Activated CD8-positive, alpha-beta memory T cell treated with anti-CD3 and anti-CD28 coated beads, Interleukin-2, amount 50 U/mL, for 1 hour (primary cell): Measurements from ENCODE around the gene SPDL1.
"Not testable (repeated sequence)": the region's sequence is repeated elsewhere in the genome, so short reads cannot be mapped to it uniquely, and the experiment has no call there.

ENCODE experiments used
- DNase-seq: peaks from one replicate; pipeline ENCODE4 v3.0.0-alpha.2; 2020; ENCODE audit errors: extremely low read depth

The SPDL1 gene

DNA sequence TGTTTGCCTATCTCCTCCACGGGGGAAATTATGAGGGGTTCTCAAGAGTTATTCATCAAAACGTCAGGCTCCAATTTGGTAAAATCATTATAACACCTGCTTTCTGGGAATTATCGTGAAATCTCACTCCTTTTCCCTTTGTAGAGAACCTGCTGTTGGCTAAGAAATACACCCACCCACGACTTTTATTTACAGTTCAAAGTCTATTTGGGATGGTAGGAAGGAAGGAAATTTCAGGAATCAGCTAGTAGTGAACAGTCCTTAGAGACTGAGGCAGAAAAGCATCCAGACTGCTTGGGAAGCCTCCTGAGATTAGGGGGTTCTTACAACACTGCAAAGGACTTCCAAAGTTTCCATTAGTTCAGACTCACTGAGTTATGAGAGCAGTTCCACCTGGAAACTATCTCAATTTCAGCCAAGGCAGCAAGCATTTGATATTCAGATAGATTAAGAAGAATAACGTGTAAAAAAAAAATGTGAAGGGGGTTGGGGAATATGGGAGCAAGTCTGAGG, 9.4 kb upstream of the SPDL1 start:
- no peak for DNase-seq

DNA sequence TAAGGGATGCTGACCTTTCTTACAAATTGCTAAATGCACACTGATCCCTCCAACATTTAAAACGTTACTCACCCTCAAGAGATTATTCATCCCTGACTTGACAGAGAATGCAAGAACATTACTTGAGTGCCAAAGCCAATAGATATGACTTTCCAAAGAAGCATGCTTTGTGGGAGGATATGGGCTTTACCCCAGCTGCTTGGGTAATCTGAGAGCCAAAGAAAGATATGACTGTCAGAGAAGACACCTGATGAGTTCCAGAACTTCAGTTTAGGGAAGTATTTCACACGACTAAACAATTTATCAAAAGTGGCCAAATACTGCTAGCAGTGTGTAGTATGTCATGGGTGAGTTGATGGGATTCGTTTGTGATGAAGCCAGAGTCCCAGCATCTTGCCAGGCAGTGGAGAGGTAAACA, 7.4 kb upstream of the SPDL1 start:
- no peak for DNase-seq

DNA sequence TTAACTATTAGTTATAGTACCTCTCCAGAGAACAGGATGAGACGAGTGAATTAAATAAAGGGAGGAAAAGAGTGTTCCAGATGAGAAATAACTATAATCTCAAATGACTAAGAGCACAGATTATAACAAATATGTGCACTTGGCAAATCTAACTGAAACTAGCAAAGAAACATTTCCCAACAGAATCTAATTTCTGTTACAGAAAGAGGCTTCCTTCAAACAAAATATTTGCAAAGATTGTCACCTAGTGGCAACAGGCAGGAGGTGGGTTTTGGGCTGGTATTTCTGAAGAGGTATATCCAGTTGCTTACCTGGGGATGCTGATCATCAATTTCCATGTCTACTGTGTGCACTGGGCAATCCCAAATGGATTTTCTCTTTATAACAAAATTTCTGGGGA, 5.6 kb upstream of the SPDL1 start:
- DNase-seq: no peak

DNA sequence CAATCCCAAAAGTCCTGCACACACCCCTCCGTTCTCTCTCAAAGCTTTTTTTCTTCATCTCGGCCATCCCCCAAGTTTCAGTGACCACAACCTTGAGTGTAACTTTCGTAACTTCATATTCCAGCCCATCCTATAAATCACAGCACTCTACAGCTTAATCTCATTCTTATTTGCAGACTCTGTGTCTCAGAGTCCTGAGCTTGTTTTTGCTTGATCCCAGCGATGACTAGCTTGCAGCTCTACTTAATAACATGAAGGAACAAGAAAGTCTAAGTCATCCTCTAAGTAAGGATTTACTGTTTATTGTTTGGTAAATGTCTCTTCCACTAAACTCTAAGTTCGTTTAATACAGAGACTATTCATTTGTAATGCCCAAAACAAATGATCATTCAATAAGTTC, 2.6 kb upstream of the SPDL1 start:
- no peak for DNase-seq

DNA sequence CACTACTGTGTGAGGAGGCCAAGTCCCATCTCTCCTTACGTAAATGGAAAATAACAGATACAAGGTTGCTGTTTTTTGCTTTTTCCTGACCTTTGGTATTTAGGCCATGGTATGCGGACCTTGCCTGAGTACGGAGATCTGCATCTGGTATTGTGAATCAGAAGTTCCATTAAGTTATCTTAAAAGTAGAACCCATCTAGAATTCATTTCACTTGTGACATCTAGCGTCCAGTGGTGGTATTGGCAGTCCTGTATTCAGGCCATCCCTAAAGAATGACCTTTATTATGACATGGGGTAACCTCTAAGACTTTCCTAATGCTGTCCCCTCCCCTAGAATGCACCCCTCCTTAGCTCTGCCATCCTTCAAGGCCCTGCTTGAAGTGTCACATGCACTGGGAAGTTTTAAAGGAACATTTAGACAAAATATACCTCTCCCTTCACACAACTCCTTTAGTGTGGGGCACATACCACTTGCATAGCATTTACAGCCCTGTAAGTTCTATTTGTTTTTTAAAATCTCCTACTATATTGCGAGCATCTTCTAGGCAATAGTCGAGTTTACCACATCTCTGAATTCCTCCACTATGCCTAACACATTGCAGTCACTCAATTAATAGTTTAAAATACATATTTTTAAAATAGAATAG, 1.9 kb upstream of the SPDL1 start:
- DNase-seq: peak; percentile 21

DNA sequence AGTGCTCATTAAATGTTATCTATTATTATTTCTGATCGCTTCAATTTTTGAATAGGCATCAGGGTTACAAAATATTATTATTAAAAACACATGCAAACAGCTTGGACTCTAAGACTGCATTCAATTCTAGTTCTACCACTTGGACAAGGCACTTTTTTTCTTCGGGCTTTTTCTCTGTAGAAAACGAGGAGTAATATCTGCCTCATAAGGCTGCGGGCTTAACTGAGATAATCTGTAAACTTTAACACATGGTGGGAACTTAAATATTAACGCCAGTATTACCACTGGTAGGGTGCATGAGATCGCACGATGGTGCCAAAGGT, 511 bp upstream of the SPDL1 start:
- DNase-seq: no peak

DNA sequence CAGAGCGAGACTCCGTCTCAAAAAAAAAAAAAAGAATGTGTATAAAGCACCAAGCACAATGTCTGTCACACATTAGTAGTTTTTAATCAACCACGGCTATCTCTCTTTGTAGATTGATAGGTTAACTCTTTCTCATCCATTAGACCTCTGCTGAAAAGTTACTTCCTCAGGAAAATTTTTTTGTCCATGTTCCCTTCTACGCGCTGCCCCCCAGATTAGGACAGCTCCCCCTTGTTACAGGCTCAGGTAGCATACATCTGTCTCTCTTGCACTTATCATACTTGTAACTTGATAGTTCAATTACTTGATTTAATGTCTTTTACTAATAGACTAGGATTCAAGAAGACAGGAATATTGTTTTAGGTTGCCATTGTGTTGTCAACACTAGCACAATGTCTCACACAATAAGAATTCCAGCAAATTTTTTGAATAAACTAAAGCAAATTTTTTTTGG, 1.5 kb downstream of the SPDL1 start:
- DNase-seq: no peak

DNA sequence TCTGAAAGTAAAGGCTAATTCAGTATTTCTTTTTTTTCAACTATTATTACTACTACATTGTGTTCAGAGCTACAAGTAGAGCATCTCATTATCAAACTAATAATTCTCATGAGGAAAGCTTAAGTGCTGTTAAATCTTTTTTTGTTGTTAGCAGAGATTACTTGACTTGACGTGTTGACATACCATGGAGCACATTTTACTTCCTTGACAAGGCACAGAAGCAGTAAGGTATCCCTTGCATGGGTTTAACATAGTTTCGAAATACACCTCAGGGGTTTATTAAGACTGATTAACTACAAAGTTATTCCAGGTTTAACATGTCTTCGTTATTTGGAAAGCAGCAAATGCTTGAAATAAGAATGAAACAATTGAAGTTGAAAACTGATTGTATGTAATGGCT, 7.0 kb downstream of the SPDL1 start:
- no peak for DNase-seq

DNA sequence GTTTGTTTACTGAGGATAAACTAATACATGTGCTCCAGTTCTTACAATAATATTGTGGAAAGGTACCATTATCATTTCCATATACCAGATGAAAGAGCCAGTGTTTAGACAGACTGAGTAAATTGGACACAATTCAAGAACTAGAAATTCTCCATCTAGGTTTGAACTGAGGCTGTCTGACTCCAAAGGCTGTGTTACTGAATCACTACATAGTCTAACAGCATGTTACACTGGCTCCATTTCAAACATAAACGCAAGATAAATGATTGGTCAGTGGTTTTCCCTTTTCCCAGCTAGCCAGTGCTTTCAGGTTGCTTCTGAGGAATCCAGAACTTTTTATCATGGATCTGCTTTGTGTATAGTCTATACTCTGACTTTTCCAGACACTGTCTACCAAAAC, 8.1 kb downstream of the SPDL1 start:
- no peak for DNase-seq

DNA sequence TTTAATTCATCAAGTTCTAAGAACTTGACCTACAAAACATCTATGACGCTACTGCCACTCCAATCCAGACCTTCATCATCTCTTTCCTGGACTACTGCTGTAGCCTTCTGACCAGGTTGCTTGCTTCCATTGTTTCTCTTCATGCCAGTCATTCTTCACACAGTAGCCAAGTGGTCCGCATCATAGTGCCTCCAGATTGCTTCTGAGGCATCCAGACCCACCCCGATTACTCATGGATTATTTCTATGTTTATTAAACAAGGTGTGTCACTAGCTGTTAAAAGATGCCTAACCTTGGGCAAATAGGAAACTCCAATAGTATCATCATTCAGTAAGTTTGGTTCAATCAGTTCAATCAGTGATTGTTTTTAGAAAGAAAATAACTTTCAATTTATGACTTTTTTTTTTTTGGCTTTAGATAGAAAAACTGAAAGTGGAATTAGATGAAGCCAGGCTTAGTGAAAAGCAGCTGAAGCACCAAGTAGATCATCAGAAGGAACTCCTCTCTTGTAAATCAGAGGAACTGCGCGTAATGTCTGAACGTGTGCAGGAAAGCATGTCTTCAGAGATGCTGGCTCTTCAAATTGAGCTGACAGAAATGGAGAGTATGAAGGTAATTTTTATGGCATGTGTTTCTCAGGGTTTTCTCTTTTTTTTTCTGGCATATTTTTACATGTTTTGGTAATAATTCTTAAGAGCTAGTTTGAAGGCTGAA, 9.5 kb downstream of the SPDL1 start:
- no peak for DNase-seq

DNA sequence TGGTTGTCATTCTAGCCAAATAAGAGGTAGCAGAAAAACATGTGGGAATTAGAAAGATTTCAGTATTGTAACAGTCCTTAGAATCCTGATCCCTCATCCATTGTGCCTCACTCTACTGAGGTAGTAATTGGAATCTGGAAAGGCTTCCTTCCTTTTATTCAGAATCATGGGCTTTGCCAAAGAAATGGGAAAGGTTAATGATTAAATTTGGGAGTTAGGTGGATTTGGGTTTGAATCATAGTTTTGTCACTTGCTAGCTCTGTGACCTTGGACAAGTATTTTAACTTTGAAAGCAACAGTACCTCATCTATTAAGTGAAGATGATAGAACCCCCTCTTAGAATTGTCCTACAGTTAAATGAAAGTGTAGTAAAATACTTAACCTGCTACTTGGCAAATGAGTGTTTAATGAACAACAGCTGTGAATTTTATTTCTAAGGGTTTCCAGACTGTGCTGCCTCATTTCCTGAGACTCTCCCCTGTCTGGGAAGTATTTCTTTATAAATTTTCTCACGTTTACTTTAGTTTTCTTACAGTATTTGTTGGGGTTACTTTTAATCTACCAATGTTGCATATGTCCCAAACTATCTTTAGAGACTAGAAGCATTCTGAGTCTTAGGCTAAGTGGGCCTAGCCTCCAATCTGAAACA, 11.7 kb downstream of the SPDL1 start:
- DNase-seq: no peak

DNA sequence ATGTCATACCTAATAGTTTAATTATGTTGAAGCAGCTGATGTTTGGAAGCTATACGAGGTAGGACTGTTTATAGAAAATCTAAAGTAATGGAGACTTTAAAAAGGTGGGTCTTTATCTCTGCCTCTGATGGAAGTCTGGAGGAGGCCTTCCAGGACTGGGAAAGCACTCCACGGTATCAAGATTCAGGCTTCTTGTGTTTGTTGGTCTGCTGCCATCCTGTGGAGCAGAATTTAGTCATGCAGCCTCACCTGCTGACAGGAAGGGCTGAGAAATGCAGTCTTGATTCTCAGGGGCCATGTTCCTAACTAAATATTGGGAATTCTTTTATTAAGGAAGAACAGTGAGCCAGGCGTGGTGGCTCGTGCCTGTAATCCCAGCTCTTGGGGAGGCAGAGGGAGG, 15.9 kb downstream of the SPDL1 start:
- DNase-seq: no peak

DNA sequence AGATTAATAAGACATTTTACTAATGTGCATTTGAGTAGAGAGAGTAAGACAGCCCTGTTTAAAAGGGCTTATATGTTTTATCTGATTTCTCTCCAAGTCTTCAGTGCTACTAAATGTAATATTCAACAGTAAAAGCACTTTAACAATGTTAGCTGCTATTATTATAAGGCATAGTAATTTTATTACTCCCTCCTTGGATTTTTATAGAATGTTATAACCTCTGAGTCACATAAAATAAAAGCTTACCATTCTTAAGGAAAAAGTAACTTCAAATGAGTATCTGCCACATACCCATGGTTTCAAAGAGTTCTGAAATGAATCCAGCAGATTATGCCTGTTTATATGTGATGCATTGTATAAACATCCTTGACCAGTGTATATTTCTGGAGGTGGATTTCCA, 19.0 kb downstream of the SPDL1 start:
- DNase-seq: no peak

DNA sequence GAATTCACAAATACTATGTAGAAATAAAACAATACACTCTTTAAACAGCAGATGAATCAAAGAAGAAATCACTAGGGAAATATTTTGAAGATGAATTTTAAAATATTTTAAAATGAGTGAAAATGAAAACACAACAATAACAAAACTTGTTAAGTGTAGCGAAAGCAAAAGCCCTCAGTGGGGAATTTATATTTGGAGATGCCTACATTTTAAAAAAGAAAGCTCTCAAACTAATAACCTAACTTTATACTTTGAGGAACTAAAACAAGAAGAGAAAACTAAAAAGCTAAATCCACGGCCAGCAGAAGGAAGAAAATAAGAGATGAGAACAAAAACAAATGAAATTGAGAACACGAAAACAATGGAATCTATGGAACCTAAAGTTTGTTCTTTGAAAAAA, 22.7 kb downstream of the SPDL1 start:
- DNase-seq: no peak

DNA sequence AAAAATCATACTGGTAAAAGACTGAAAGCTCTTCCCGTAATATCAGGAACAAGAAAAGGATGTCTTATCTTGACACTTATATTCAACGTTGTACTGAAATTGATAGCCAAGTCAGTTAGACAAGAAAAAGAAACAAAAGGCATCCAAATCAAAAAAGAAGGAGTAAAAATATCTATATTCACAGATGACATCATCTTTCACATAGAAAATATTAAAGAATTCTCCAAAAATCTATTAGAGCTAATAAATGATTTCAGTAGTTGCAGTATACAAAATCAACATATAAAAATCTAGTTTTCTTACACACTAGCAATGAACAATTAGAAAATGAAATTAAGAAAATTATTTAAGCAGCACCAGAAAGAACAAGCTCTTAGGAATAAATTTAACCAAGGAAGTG, 24.3 kb downstream of the SPDL1 start:
- DNase-seq: no peak

DNA sequence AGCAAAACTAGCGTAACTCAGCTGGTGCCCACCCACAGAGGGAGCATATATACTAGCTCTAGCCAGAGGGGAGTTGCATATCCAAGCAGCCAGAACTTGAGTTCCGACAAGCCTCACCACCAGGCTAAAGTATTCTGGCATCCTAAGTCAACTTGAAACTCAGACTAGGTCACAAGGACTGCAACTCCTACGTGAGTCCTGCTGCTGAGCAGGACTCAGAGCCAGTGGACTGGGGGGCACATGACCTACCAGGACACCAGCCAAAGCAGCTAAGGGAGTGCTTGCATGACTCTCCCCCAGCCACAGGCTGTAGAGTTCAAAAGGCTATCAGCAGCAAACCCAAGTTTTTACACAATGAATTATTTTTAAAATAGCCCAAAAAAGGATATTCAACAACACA, 26.1 kb downstream of the SPDL1 start:
- DNase-seq: no peak

DNA sequence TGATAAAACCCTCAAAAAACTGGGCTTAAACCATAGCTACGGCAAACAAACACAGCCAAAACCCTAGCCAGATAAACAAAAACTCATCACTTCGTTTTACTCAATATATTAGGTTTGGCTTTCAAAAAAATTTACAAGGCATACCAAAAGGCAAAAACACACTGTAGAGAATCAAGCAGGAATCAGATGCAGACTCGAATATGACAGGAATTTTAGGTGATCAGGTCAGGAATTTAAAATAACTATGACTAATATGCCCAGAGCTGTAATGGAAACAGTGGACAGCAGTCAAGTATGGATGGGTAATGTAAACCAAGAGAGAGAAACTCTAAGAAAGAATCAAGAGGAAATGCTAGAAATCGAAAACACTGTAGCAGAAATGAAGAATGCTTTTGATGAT, 27.0 kb downstream of the SPDL1 start:
- DNase-seq: no peak

DNA sequence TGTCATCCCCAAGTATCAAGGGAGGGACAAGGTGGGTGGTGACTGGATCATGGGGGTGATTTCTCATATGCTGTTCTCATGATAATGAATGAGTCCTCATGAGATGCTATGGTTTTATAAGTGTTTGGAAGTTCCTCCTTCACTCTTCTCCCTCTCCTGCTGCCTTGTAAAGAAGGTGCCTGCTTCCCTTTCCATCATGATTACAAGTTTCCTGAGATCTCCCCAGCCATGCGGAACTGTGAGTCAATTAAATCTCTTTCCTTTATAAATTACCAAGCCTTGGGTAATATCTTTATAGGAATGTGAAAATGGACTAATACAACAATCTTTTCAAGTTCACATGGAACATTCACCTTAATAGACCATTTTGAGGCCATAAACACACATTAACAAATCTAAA, 32.0 kb downstream of the SPDL1 start:
- DNase-seq: no peak

DNA sequence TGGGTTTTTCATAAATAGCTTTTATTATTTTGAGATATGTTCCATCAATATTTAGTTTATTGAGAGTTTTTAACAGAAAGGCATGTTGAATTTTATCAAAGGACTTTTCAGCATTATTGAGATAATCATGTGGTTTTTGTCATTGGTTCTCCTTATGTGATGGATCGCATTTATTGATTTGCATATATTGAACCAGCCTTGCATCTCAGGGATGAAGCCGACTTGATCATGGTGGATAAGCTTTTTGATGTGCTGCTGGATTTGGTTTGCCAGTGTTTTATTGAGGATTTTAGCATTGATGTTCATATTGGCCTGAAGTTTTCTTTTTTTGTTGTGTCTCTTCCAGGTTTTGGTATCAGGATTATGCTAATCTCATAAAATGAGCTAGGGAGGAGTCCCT, 40.7 kb downstream of the SPDL1 start:
- DNase-seq: not testable (repeated sequence)

DNA sequence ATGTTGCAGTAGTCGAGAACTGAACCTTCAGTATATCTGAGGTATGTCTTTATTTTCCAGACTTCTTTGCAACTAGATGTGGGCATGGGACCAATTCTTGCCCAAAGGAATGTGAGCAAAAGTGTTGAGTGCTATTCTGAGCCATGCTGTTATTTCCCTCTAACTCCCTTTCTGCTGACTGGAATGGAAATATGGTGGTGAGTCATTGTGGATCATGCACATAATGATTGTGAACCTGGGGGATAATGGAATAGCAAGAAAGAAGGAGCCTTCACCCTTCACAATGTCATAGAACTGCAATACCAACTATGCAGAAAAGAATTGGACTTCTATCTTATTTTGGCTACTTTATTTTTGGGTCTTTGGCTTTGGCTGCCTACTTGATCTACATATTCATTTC, 43.2 kb downstream of the SPDL1 start:
- no peak for DNase-seq

DNA sequence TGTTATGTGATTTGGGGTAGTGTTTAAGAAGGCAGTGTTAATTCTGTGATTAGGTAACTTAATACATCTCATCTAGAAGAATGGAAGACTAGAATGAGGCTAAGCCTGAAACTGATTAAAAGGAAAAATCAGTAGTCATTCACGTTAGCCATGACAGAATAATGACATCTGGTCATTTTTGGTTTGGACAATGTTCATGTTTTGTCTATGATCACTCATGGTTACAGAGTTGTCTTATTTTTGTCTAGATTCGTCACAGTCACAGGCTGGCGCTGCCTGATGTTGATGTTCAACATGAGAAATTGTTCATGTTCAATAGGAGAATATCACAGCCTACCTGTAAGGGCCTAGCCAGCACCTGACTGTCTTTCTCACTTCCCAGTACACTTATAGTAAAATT, 44.0 kb downstream of the SPDL1 start:
- no peak for DNase-seq

DNA sequence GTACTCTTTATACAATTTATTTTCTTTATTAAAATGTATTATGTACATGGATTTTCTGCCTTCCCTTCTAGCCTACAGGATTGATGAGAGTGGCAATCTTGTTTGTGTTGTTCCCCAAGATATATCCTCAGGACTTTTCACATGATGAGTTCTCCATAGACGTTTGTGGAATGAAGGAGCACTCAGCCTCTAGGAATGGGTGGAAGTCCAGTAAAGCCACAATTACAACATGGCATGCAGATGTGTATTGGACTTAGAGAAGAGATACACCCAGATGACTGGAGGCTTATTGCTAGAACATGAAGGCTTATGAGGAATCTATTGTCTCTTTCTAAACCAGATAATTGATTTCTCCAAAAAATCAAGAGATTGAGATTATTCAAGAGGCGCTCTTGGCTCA, 45.3 kb downstream of the SPDL1 start:
- DNase-seq: no peak

DNA sequence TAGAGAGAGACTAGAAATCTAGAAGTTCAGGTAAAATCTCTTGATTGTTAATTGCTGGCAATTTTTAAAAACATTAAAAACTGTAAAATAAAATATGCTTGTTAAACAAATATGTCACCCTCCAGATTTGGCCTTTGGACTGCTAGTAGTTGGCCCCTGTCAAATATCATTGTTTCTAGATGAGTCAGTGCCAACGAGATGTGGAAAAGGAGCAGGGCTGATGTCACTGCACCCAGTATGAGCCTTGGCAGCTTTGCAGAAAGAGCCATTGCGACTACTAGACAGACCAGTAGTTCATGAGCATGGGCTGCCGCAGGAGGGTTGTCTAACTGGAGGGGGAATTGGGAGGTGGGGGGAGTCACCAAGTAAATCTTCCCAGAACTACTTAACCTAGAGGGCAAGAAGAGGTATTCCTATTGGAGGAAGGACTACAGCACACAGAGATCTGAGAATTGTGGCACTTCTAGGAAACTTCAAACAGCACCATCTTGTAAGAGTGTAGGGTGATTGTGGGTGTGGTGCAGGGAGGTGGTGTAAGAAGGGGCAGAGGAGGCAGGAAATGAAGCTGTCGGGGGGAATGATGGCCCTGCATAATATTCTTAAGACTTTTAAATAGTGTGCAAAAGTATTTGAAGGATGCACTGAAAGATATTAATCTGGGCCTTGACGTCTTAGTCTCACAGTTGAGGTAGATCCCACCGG, 46.4 kb downstream of the SPDL1 start:
- DNase-seq: no peak
